ENCODE measurements around the gene L3MBTL4.

Gene L3MBTL4

GRCh38 chr18:5941890-5942289 is 472.8 kb downstream of the L3MBTL4 start:
- in situ Hi-C loops (cut with MboI; ENCODE audit: low sequenced_read_pairs), result no loop called here

- in situ Hi-C loops (cut with MboI; ENCODE audit: low sequenced_read_pairs), result no loop called here
Observed at GRCh38 chr18:5939801-5940667, 474.7 kb downstream of the L3MBTL4 start.

- in situ Hi-C loops (cut with MboI; ENCODE audit: low sequenced_read_pairs), result no loop called here
Observed at GRCh38 chr18:5937795-5938194, 476.9 kb downstream of the L3MBTL4 start.

- in situ Hi-C loops (cut with MboI; ENCODE audit: low sequenced_read_pairs), result no loop called here
Observed at GRCh38 chr18:5937121-5937520, 477.6 kb downstream of the L3MBTL4 start.

GRCh38 chr18:5930789-5931188 is 483.9 kb downstream of the L3MBTL4 start:
- in situ Hi-C loops (cut with MboI; ENCODE audit: low sequenced_read_pairs), result no loop called here

GRCh38 chr18:5918205-5918858 is 496.4 kb downstream of the L3MBTL4 start:
- in situ Hi-C loops (cut with MboI; ENCODE audit: low sequenced_read_pairs), result no loop called here

GRCh38 chr18:5914951-5915350 is 499.8 kb downstream of the L3MBTL4 start:
- in situ Hi-C loops (cut with MboI; ENCODE audit: low sequenced_read_pairs), result no loop called here

GRCh38 chr18:5914016-5914415 is 500.7 kb downstream of the L3MBTL4 start:
- in situ Hi-C loops (cut with MboI; ENCODE audit: low sequenced_read_pairs), result no loop called here

GRCh38 chr18:5912566-5912965 is 502.1 kb downstream of the L3MBTL4 start:
- in situ Hi-C loops (cut with MboI; ENCODE audit: low sequenced_read_pairs), result no loop called here

- in situ Hi-C loops (cut with MboI; ENCODE audit: low sequenced_read_pairs), result no loop called here
Observed at GRCh38 chr18:5909125-5909524, 505.6 kb downstream of the L3MBTL4 start.
